GM18868 (cell line): ENCODE data around the gene XRCC4.
"Not testable (repeated sequence)": the region's sequence is repeated elsewhere in the genome, so short reads cannot be mapped to it uniquely, and the experiment has no call there.

Source experiments
- ATAC-seq: cut with Tn5 transposase; IDR thresholded peaks from one replicate; pipeline ENCODE4 v1.9.1; 2021; ENCODE audit warnings: mild to moderate bottlenecking, moderate library complexity; ENCODE audit not compliant: unreplicated experiment

Gene XRCC4

GRCh38 chr5:83256091-83256780, 178.9 kb downstream of the XRCC4 start:
- ATAC-seq = no peak

DNA sequence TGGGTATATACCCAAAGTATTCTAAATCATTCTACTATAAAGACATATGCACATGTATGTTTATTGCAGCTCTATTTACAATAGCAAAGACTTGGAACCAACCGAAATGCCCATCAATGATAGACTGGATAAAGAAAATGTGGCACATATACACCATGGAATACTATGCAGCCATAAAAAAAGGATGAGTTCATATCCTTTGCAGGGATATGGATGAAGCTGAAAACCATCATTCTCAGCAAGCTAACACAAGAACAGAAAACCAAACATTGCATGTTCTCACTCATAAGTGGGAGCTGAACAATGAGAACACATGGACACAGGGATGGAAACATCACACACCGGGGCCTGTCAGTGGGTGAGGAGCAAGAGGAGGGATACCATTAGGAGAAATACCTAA, 180.3 kb downstream of the XRCC4 start:
- ATAC-seq = not testable (repeated sequence)

- no peak for ATAC-seq
Observed at GRCh38 chr5:83265318-83265717, 188.0 kb downstream of the XRCC4 start.

GRCh38 chr5:83270311-83270710, 193.0 kb downstream of the XRCC4 start:
- no peak for ATAC-seq

DNA sequence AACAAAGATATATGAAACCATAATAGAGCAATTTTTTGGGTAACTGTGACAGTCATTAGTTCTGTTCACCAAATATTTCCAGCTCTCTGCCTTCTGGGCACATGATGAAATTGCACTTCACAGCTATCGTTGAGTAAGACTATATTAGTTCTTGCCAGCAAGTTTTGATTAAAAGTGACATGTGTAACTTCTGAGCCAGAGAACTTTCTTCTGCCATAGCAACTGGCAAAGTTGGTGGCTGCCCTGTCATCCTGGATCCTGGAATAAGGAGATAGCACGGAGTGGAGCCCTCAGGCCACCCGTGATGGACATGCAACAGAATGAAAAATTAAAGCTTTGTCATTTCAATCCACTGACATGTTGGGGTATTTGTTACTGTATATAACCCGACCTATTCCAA, 199.8 kb downstream of the XRCC4 start:
- no peak for ATAC-seq

- ATAC-seq = no peak
Observed at GRCh38 chr5:83277953-83278352, 200.6 kb downstream of the XRCC4 start.

DNA sequence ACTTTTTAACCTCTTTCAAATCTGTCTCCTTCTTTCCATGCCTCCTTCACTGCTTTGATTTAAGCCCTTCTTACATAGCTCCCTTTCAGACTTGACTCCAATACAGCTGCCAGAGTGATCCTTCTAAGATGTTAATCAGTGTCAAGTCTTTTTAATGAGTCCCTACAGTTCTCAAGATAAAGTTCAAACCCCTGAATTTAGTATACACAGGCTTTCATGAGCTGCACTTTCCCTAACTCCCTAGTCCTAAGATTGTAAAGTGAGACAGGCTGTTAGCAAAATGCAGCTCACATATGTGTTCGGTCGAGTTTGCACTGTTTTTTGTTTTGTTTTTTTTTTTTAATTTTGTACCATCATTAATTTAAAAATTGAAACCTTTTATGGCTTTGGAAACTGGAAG, 203.8 kb downstream of the XRCC4 start:
- ATAC-seq = no peak

- ATAC-seq = no peak
Observed at GRCh38 chr5:83281658-83282057, 204.3 kb downstream of the XRCC4 start.

DNA sequence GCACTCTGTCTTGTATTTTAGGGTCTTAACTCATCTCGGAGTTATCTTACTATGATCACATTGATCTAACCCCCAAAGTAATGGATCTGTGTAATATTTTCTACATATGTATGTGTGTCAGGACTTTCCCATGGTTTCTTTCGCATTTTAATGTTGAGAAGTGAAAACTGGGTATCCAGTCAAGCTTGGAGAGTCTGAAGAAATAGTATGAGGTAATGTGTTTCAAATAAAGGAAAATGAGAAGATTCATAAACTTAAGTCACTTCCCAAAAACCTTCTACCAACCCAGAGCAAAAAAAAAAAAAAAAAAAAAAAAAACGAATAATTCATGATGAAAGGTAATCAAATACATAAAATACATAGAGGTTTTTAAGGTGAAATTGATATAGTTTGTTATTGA, 206.4 kb downstream of the XRCC4 start:
- ATAC-seq = no peak

GRCh38 chr5:83285661-83286398, 208.5 kb downstream of the XRCC4 start:
- no peak for ATAC-seq

DNA sequence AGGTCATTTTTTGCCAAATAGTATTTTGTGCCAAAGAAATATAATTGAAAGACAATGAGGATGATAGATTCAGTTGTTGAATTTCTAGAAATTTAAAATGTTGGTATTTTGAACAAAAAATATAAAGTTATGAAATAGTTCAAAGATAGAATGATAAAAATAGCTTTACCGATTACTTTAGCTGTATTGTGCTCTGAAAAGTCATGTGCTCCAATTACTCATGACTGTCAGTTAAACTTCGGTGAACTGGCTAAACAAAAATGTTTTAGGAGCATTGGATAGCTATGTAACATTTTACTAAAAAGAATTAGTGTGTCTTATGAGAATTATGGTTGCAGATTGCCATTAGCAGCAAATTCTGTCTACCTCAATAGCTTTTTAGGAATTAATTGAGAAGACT, 216.9 kb downstream of the XRCC4 start:
- no peak for ATAC-seq

DNA sequence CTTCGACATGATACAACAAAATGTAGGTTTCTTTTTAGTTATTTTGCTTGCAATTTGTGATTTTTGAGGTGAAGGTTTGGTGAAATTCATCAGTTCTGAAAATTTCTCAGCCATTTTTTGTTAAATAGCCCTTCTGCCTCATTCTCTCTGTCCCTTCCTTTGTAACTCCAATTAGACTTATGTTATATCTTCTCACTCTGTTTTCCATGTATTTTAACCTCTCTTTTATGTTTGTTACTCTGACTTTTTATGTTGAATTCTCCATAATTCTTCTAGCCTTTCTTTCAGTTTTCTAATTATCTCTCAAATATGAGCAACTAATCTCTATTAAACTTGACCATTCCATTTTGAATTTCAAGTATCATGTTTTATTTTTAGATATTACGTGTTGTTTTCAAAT, 222.0 kb downstream of the XRCC4 start:
- ATAC-seq = no peak

GRCh38 chr5:83306572-83307241, 229.4 kb downstream of the XRCC4 start:
- peak; percentile 99 for ATAC-seq

GRCh38 chr5:83312663-83313062, 235.3 kb downstream of the XRCC4 start:
- ATAC-seq = no peak

DNA sequence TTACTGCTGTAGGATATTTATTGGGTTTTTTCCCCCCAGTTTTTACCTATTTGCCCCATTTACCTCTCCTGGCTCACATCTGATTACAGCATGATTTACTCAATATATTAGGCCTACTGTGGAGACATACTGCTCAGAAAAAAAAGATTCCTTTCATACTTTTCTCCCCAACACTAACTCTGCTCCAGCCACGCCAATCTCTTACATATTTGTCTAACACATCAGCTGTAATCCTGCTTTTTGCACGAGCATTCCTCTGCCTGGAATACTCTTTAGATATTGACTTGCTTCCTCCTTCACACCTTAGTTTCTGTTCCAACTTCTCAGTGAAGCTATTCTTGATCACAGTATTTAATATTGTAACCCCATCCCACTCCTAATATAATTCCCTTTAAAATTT, 236.1 kb downstream of the XRCC4 start:
- ATAC-seq = no peak

- no peak for ATAC-seq
Observed at GRCh38 chr5:83321483-83322055, 244.2 kb downstream of the XRCC4 start.

- ATAC-seq = no peak
Observed at GRCh38 chr5:83322273-83322924, 245.1 kb downstream of the XRCC4 start.

DNA sequence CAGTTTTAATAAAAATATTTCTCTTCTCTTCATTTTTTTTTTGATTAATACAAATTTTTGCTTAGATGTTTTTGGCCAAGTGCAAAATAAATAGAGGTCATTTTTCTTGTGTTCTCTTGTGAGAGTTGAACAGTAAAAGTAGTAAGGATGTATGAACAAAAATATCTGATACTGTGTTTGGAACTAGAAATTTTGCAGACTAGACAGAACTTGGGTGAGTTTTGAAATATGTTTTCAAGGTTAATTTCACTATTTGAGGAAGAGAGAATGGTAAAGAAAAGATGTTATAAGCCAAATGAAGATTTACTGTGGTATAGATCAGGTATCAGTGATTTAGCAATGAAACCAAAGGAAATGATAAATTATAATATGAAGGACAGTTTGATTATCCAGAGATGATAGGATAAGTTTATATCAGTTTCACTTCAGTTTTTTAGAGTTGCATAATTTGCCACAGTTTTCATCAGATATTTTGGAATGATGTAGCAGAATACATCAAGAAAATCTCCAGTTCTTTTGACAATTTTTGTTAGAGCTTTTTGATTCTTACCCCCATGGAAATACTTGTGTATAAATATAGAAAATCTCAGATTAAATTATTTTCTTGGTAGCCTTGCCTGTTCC, 246.3 kb downstream of the XRCC4 start:
- no peak for ATAC-seq

DNA sequence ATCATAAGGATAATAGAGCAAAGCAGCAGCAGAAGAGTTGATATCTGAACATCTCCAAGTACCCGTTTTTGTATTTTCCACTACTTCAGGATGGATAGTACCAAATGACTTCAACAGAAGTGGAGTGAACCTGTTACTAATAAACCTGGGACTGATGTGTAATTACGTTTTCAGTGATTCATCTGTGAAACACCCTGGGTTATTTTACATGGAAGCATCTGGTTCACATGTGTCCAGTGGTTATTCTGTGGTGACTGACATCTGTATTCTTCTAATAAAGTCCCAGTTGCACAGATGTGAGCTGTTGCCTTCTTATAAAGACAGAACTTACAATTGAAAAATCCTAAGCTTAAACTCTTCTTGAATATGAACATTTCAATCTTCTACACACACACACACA, 254.5 kb downstream of the XRCC4 start:
- no peak for ATAC-seq

DNA sequence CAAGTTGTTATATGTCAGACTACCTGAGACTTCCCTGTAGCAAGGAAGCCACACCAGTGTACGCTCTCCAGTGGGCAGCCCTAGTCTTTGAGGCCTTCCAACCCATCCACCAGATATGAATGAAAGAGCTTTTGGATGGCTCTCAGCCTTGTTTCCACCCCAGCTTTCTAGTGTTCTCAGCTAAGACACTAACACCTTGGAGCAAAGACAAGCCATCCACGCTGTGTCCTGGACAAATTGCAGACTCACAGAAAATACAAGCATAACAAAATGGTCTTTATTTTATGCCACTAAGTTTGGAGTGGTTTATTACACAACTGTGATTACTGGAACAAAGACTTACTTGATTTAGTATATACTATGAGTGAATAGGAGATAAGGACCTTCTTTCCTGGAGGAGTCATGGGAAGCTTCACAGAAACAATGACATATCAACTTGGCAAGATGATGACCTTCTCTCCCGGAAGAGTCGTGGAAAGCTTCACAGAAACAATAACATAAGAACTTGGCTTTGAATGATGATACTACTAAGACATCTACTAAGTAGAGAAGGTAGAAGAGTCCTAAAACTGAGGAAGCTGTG, 260.2 kb downstream of the XRCC4 start:
- no peak for ATAC-seq
